K562 (cell line): ENCODE measurements around the gene NT5C. TPM values are rescaled to one million over a fixed set of nuclear protein-coding genes. Genes with fewer than 3 reads are reported as not detected.

ENCODE experiments used
- AFF1 ChIP-seq, 2 experiments: fragments of 450-650 bp; IDR thresholded peaks; 2 replicates each; pipeline ENCODE4 v1.6.1; 2018; ENCODE audit warnings: mild to moderate bottlenecking in 2 of 2, low read depth in 1 of 2; ENCODE audit not compliant: partially characterized antibody in 2 of 2
- CHD7 ChIP-seq: fragments of 200-600 bp; sonication (generic); IDR thresholded peaks from one replicate; pipeline ENCODE4 v1.6.1; 2012; ENCODE audit warnings: mild to moderate bottlenecking, low read depth, low read length, inconsistent platforms
- KDM1A ChIP-seq, 2 experiments: fragments of 450-650 bp; IDR thresholded peaks; 2 replicates each; pipeline ENCODE4 v1.6.1; 2016; ENCODE audit warnings: mild to moderate bottlenecking in 2 of 2
- MAFF ChIP-seq: IDR thresholded peaks from 2 replicates; pipeline ENCODE4 v1.6.1; 2012; ENCODE audit warnings: low read length, improper control_type of control experiment
- MED1 ChIP-seq: sonication (generic); formaldehyde crosslinking; IDR thresholded peaks from 2 replicates; pipeline ENCODE4 v1.8.1; 2023; ENCODE audit warnings: missing genetic modification reagents, borderline replicate concordance
- TRIM24 ChIP-seq, 2 experiments: fragments of 450-650 bp; IDR thresholded peaks; 2 replicates each; pipeline ENCODE4 v1.6.1; 2016
- XRCC3 ChIP-seq: fragments of 450-650 bp; IDR thresholded peaks from 2 replicates; pipeline ENCODE4 v1.6.1; 2017; ENCODE audit warnings: mild to moderate bottlenecking, moderate library complexity
- polyA plus RNA-seq, 8 experiments: library from polyadenylated mRNA; depleted of rRNA in 4 of 8; stranded (reverse) in 5 of 8; unstranded in 3 of 8; fragments of >200 nt; fragmentation: Nextera tagmentation in 2 of 8; fragmentation: Illumina TruSeq in 1 of 8; extraction: Ambion mirVana in 2 of 8; extraction: Trizol in 1 of 8; gene quantifications; 2 replicates each; pipeline versions ENCODE4 v1.2.1 to v1.2.3, GENCODE V29; 2011 to 2014; ENCODE audit warnings: inconsistent platforms in 1 of 8, missing spikeins in 1 of 8
- total RNA-seq, 7 experiments: library from RNA; depleted of rRNA in 6 of 7; stranded (reverse); fragments of >200 nt in 6 of 7; fragmentation: Illumina TruSeq in 2 of 7; extraction: Trizol in 2 of 7; gene quantifications; 2 replicates each; pipeline versions ENCODE4 v1.2.1 to v1.2.3, GENCODE V29; 2011 to 2021; ENCODE audit warnings: low replicate concordance in 1 of 7
- TF ChIP-seq, protein P1 (sequence below): fragments of 250-450 bp; sonication (Bioruptor Pico); IDR thresholded peaks from 2 replicates; pipeline ENCODE4 v1.8.0; 2022; ENCODE audit warnings: moderate library complexity, mild to moderate bottlenecking, inconsistent platforms

Gene NT5C
- total and polyA plus RNA-seq, 9 of the 15 experiments (the other 6 are each of a cell fraction or from before 2014, with no cell fraction given) = 2.9 to 205 (median 45.0) TPM

- TF ChIP-seq AFF1 (IDR thresholded peaks at IDR 0.05; ENCODE audit: low read depth in 1 of 2, partially characterized antibody in 2 of 2) = no peak
- TF ChIP-seq, protein P1, sequence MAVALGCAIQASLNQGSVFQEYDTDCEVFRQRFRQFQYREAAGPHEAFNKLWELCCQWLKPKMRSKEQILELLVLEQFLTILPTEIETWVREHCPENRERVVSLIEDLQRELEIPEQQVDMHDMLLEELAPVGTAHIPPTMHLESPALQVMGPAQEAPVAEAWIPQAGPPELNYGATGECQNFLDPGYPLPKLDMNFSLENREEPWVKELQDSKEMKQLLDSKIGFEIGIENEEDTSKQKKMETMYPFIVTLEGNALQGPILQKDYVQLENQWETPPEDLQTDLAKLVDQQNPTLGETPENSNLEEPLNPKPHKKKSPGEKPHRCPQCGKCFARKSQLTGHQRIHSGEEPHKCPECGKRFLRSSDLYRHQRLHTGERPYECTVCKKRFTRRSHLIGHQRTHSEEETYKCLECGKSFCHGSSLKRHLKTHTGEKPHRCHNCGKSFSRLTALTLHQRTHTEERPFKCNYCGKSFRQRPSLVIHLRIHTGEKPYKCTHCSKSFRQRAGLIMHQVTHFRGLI (CRISPR knock-in tag) = no peak
- TF ChIP-seq MED1 (CRISPR knock-in tag) = no peak
- TF ChIP-seq TRIM24 (IDR thresholded peaks at IDR 0.05) = peak in 1 of 2 experiments; percentile 41; a peak in 1 of 4 replicates
- TF ChIP-seq KDM1A (IDR thresholded peaks at IDR 0.05) = no peak
- no peak for TF ChIP-seq CHD7
- TF ChIP-seq XRCC3 = no peak
- TF ChIP-seq MAFF = no peak
Measured at GRCh38 chr17:75109407-75110233, 21.9 kb downstream of the NT5C start, which contains the start of gene ARMC7 (continued).
